IMR-90 (cell line): ENCODE data around the gene KCNQ1.

Experiments used
- CTCF ChIP-seq: conservative IDR thresholded peaks from 2 replicates; pipeline ENCODE4 v1.5.1; 2012; ENCODE audit warnings: mild to moderate bottlenecking, low read depth, low read length, improper control_type of control experiment
- NFE2L2 ChIP-seq: fragments of 150-350 bp; IDR thresholded peaks from 2 replicates; pipeline ENCODE4 v1.6.1; 2016; ENCODE audit warnings: low read depth, mild to moderate bottlenecking, low read length
- POLR2A ChIP-seq: IDR thresholded peaks from 2 replicates; pipeline ENCODE4 v1.6.1; 2012; ENCODE audit warnings: mild to moderate bottlenecking, low read depth, low read length
- RAD21 ChIP-seq: IDR thresholded peaks from 2 replicates; pipeline ENCODE4 v1.6.1; 2012; ENCODE audit warnings: low read length, improper control_type of control experiment
- RFX5 ChIP-seq: IDR thresholded peaks from 2 replicates; pipeline ENCODE4 v1.8.0; 2012; ENCODE audit warnings: low read depth, mild to moderate bottlenecking, low read length, moderate library complexity
- USF2 ChIP-seq: fragments of 150-350 bp; IDR thresholded peaks from 2 replicates; pipeline ENCODE4 v1.6.1; 2017; ENCODE audit warnings: mild to moderate bottlenecking, antibody characterized with exemption, low read length, low read depth

- no peak for TF ChIP-seq CTCF
- TF ChIP-seq RFX5, result no peak
- TF ChIP-seq POLR2A, result no peak
- TF ChIP-seq NFE2L2, result no peak
- no peak for TF ChIP-seq RAD21
- TF ChIP-seq USF2, result no peak
Measured at GRCh38 chr11:2818503-2818902, 373.7 kb downstream of the KCNQ1 start.
